ENCODE data around the gene MACROD1. TPM values are rescaled to one million over a fixed set of nuclear protein-coding genes. Genes with fewer than 3 reads are reported as not detected.

The MACROD1 gene
- total and polyA plus RNA-seq, 2 donors (not counting 1 experiment from before 2014, with no cell fraction given), result 2.7 to 8.6 TPM

- intact Hi-C loops (cut with micrococcal nuclease), result no loop called here
- Histone ChIP-seq H3K4me1 (ENCODE audit: control insufficient read depth in 2 of 2, insufficient read depth in 2 of 2, low read length in 2 of 2) (peaks cover 15 to 17% of the 10 kb centered on the region in 2 donors), H3K36me3 (replicated peaks in 1 of 2; ENCODE audit: control extremely low read depth in 1 of 2, control insufficient read depth in 1 of 2, extremely low read depth in 1 of 2, insufficient read depth in 2 of 2, low read length in 1 of 2) (no peaks in the 10 kb centered on the region), H3K4me2 (replicated peaks; ENCODE audit: low read depth, low read length, poor library complexity, severe bottlenecking) (no peak overlapping the region), H3K4me3 (ENCODE audit: control extremely low read depth in 1 of 5, extremely low read depth in 1 of 5, insufficient read depth in 1 of 5, low read depth in 2 of 5, low read length in 4 of 5) (no peak overlapping the region), H3K9me3 (ENCODE audit: control extremely low read depth in 1 of 3, control insufficient read depth in 2 of 3, insufficient read depth in 1 of 3, low read length in 2 of 3) (no peaks in the 10 kb centered on the region), H2AFZ (ENCODE audit: insufficient read depth, low read depth, low read length, poor library complexity, severe bottlenecking) (no peak overlapping the region), H3K27me3 (replicated peaks in 1 of 4; ENCODE audit: control extremely low read depth in 1 of 4, control insufficient read depth in 3 of 4, insufficient read depth in 4 of 4, low read length in 3 of 4) (peaks cover 0 to 42% (median 13%) of the 10 kb centered on the region in 4 experiments), H3K9ac (ENCODE audit: low read length) (no peak overlapping the region), H4K20me1 (ENCODE audit: control insufficient read depth, insufficient read depth, low read length, poor library complexity, severe bottlenecking) (no peaks in the 10 kb centered on the region), H3K27ac (ENCODE audit: low read length in 2 of 2) (no peak overlapping the region), H3K79me2 (ENCODE audit: control insufficient read depth, insufficient read depth, low read length) (no peaks in the 10 kb centered on the region)
- DNase-seq, result no peak
- CTCF ChIA-PET, result interaction anchor here (1.5 kb wide), 1 partner anchor 31 kb away, joined by 4 read pairs; no protein-coding TSS in a partner anchor
- TF ChIP-seq CTCF (IDR thresholded peaks at IDR 0.05) (no peak), EZH2 (IDR thresholded peaks at IDR 0.05; ENCODE audit: borderline replicate concordance, insufficient read depth, low read depth, low read length, poor library complexity, severe bottlenecking) (no peak)
- Mint-ChIP-seq H3K4me3 (no peak overlapping the region), H3K27ac (no peak overlapping the region), H3K27me3 (peaks cover 43% of the 10 kb centered on the region), H3K4me1 (peaks cover 6% of the 10 kb centered on the region), H3K9me3 (ENCODE audit: insufficient read depth) (no peaks in the 10 kb centered on the region)
- 82% methylated on average over 4 of the region's 4 CpGs for WGBS (ENCODE audit: insufficient coverage)
- ATAC-seq (ENCODE audit: low read depth), result no peak
- POLR2A ChIA-PET, result no interaction called here
Measured at GRCh38 chr11:64032050-64032449, 133.9 kb downstream of the MACROD1 start.

DNA sequence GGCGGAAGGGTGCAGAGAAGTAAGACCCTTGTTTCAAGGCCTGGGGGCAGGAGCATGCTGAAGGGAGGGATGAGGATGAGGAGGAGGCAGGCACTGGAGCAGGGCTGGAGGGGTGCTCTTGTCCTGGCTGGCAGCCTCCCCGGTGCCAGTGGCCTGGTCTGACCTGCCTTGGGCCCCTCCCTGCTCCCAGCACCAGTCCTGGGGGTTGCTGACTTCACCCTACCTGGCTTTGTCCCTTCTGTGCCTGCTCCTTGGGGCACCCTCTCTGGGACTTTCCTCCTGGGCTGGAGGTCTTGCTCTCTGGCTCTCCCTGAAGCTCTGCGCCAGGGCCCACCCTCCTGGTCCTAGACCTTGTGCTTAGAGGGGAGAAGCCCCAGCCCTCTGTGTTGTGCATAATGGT lies 134.9 kb downstream of the MACROD1 start:
- POLR2A ChIA-PET, result interaction anchor here (0.6 kb wide), 2 partner anchors 43 to 268 kb away, joined by 3 to 9 read pairs; no protein-coding TSS in a partner anchor
- no peak overlapping the region for H3K4me3 ChIP-seq (ENCODE audit: control extremely low read depth in 1 of 5, extremely low read depth in 1 of 5, insufficient read depth in 1 of 5, low read depth in 2 of 5, low read length in 4 of 5)
- CTCF ChIA-PET, result interaction anchor here (1.1 kb wide), 1 partner anchor 194 kb away, joined by 3 read pairs; no protein-coding TSS in a partner anchor
- H3K4me1 ChIP-seq (ENCODE audit: control insufficient read depth in 2 of 2, insufficient read depth in 2 of 2, low read length in 2 of 2), result peaks cover 7 to 10% of the 10 kb centered on the region in 2 donors
- no peak overlapping the region for H3K27ac ChIP-seq (ENCODE audit: low read length in 2 of 2)
- H2AFZ ChIP-seq (ENCODE audit: insufficient read depth, low read depth, low read length, poor library complexity, severe bottlenecking), result no peak overlapping the region
- DNase-seq (no peak), ATAC-seq (ENCODE audit: low read depth) (no peak)
- Mint-ChIP-seq H3K4me1 (peaks cover 6% of the 10 kb centered on the region), H3K27ac (no peak overlapping the region), H3K27me3 (peaks cover 52% of the 10 kb centered on the region), H3K9me3 (ENCODE audit: insufficient read depth) (no peaks in the 10 kb centered on the region), H3K4me3 (no peak overlapping the region)
- WGBS (ENCODE audit: insufficient coverage), result 80% methylated on average over 2 of the region's 3 CpGs
- peaks cover 0 to 36% (median 13%) of the 10 kb centered on the region in 4 experiments for H3K27me3 ChIP-seq (replicated peaks in 1 of 4; ENCODE audit: control extremely low read depth in 1 of 4, control insufficient read depth in 3 of 4, insufficient read depth in 4 of 4, low read length in 3 of 4)
- no peaks in the 10 kb centered on the region for H4K20me1 ChIP-seq (ENCODE audit: control insufficient read depth, insufficient read depth, low read length, poor library complexity, severe bottlenecking)
- no peak overlapping the region for H3K4me2 ChIP-seq (replicated peaks; ENCODE audit: low read depth, low read length, poor library complexity, severe bottlenecking)
- H3K9ac ChIP-seq (ENCODE audit: low read length), result no peak overlapping the region
- peaks cover 0 to 5% (median 0%) of the 10 kb centered on the region in 3 donors for H3K9me3 ChIP-seq (ENCODE audit: control extremely low read depth in 1 of 3, control insufficient read depth in 2 of 3, insufficient read depth in 1 of 3, low read length in 2 of 3)
- no peak for TF ChIP-seq CTCF (IDR thresholded peaks at IDR 0.05)
- H3K36me3 ChIP-seq (replicated peaks in 1 of 2; ENCODE audit: control extremely low read depth in 1 of 2, control insufficient read depth in 1 of 2, extremely low read depth in 1 of 2, insufficient read depth in 2 of 2, low read length in 1 of 2), result no peaks in the 10 kb centered on the region
- no peaks in the 10 kb centered on the region for H3K79me2 ChIP-seq (ENCODE audit: control insufficient read depth, insufficient read depth, low read length)
- intact Hi-C loops (cut with micrococcal nuclease), result no loop called here

Measured in B cell (primary cell).